T1000 (cell line): ENCODE measurements around the gene MIGA2.
"Not testable (repeated sequence)": the region's sequence is repeated elsewhere in the genome, so short reads cannot be mapped to it uniquely, and the experiment has no call there.

Experiments
- DNase-seq: peaks from one replicate; lab custom pipeline; 2025; ENCODE audit warnings: mixed read lengths; lab: John Stamatoyannopoulos, UW

MIGA2 gene

GRCh38 chr9:129011761-129012181 is 24.7 kb upstream of the MIGA2 start:
- no peak for DNase-seq

- DNase-seq, result no peak
Observed at GRCh38 chr9:129012343-129012742, 24.1 kb upstream of the MIGA2 start.

GRCh38 chr9:129012893-129013448 is 23.5 kb upstream of the MIGA2 start:
- no peak for DNase-seq

- no peak for DNase-seq
Observed at GRCh38 chr9:129013674-129014073, 22.8 kb upstream of the MIGA2 start.

GRCh38 chr9:129014124-129014523 is 22.3 kb upstream of the MIGA2 start:
- DNase-seq, result no peak

- DNase-seq, result no peak
Observed at GRCh38 chr9:129014608-129015007, 21.8 kb upstream of the MIGA2 start.

GRCh38 chr9:129021091-129021490 is 15.3 kb upstream of the MIGA2 start:
- DNase-seq, result no peak

- DNase-seq, result no peak
Observed at GRCh38 chr9:129022037-129022436, 14.4 kb upstream of the MIGA2 start.

- peak; percentile 67 for DNase-seq
Observed at GRCh38 chr9:129023036-129023907, 13.2 kb upstream of the MIGA2 start.

GRCh38 chr9:129023908-129024233 is 12.6 kb upstream of the MIGA2 start:
- no peak for DNase-seq

- peak; percentile 11 for DNase-seq
Observed at GRCh38 chr9:129026442-129027223, 9.8 kb upstream of the MIGA2 start.

- DNase-seq, result no peak
Observed at GRCh38 chr9:129027224-129027684, 9.2 kb upstream of the MIGA2 start.

GRCh38 chr9:129027685-129028191 is 8.7 kb upstream of the MIGA2 start:
- peak; percentile 41 for DNase-seq

GRCh38 chr9:129028192-129028966 is 8.0 kb upstream of the MIGA2 start, which contains the start of gene SH3GLB2:
Gene SH3GLB2 (minus strand): TSS chr9:129028331. CDS start chr9:129028154, 177 bp downstream.
- peak; percentile 91 for DNase-seq

GRCh38 chr9:129030191-129030590 is 6.2 kb upstream of the MIGA2 start:
- DNase-seq, result no peak

GRCh38 chr9:129031514-129031913 is 4.9 kb upstream of the MIGA2 start:
- DNase-seq, result no peak

GRCh38 chr9:129032541-129033159 is 3.8 kb upstream of the MIGA2 start:
- no peak for DNase-seq

GRCh38 chr9:129033216-129033615 is 3.2 kb upstream of the MIGA2 start:
- no peak for DNase-seq

GRCh38 chr9:129035838-129036237 is 588 bp upstream of the MIGA2 start:
- not testable (repeated sequence) for DNase-seq

- no peak for DNase-seq
Observed at GRCh38 chr9:129036923-129037766, 719 bp downstream of the MIGA2 start.
